Astrocyte of the cerebellum (primary cell): Measurements from ENCODE around the gene ADGRD1.

Experiments used
- DNase-seq: peaks from one replicate; pipeline ENCODE4 v3.0.0-alpha.2; 2011; ENCODE audit warnings: low read depth
- H3K4me3 ChIP-seq: 2 replicates; pipeline ENCODE4 v1.5.1; 2011; ENCODE audit warnings: mild to moderate bottlenecking, low read depth, low read length, moderate library complexity
- in situ Hi-C: cut with HindIII; loops from 2 replicates; pipeline ENCODE4 v1.10.0; 2017; ENCODE audit warnings: low sequenced_read_pairs
- TF ChIP-seq, protein P1 (sequence below): IDR thresholded peaks from 2 replicates; pipeline ENCODE4 v1.5.1; 2012; ENCODE audit warnings: low read length, low read depth, moderate library complexity, mild to moderate bottlenecking; ENCODE audit errors: missing control alignments

Gene ADGRD1

DNA sequence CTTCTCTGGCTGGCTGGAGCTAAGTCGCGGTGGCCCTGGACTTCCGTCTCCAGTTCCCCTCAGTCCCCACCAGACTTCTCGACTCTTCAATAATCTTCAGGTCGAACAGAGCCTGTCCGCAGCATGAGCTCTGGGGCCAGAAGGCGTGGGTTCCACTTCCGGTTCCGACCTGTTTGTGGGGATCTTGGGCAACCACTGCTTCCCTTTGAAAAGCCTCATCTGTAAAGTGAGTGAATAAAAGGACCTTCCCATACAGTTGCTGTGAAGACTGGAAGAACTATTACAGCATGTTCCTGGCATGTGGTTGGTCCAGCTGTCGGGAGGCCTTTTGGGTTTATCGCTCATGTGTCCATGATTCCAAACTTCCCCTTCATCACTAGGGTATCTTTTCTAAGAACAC, 19.4 kb downstream of the ADGRD1 start:
- TF ChIP-seq, protein P1, sequence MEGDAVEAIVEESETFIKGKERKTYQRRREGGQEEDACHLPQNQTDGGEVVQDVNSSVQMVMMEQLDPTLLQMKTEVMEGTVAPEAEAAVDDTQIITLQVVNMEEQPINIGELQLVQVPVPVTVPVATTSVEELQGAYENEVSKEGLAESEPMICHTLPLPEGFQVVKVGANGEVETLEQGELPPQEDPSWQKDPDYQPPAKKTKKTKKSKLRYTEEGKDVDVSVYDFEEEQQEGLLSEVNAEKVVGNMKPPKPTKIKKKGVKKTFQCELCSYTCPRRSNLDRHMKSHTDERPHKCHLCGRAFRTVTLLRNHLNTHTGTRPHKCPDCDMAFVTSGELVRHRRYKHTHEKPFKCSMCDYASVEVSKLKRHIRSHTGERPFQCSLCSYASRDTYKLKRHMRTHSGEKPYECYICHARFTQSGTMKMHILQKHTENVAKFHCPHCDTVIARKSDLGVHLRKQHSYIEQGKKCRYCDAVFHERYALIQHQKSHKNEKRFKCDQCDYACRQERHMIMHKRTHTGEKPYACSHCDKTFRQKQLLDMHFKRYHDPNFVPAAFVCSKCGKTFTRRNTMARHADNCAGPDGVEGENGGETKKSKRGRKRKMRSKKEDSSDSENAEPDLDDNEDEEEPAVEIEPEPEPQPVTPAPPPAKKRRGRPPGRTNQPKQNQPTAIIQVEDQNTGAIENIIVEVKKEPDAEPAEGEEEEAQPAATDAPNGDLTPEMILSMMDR = no peak
- H3K4me3 ChIP-seq = no peak overlapping the region
- no peak for DNase-seq
- in situ Hi-C loops = no loop called here

DNA sequence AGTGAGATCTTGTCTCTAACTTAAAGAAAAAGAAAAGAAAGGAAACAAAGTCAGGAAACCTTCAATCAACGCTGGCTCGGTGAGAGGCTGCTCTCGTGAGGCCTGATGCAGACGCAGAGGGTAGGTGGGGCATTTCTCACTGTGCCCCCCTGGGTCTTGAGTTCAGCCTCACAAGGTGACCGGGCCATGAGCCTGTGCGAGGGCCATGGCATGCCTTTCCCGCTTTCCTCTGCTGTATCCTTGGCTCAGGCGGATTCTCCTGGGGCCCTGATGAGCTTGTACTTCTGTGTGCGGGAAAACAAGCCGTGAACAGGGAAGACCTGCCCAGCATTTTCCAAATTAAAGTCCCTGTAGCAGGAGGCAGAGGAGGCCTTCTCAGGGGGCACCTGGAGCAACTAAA, 20.2 kb downstream of the ADGRD1 start:
- in situ Hi-C loops = no loop called here
- TF ChIP-seq, protein P1 = no peak
- H3K4me3 ChIP-seq = no peak overlapping the region
- DNase-seq = no peak

DNA sequence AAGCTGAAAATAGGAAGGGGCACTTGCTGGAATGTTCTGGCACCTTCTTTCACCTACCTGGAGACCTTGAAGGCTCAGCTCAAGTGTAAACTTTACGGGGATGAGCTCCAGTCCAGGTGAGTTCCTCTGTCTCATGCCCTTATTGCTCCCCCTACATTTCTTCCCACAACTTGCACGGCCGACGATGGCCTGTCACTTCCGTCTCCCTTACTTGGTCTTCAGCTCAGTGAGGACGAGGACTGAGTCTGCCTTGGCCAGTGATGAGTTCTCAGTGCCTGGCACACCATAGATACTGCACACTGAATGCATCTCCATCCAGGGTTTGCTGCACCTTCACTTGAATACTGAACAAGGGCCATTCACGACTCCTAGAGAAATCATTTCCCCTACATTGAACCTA, 21.4 kb downstream of the ADGRD1 start:
- in situ Hi-C loops = no loop called here
- TF ChIP-seq, protein P1 = no peak
- no peak for DNase-seq
- no peak overlapping the region for H3K4me3 ChIP-seq

DNA sequence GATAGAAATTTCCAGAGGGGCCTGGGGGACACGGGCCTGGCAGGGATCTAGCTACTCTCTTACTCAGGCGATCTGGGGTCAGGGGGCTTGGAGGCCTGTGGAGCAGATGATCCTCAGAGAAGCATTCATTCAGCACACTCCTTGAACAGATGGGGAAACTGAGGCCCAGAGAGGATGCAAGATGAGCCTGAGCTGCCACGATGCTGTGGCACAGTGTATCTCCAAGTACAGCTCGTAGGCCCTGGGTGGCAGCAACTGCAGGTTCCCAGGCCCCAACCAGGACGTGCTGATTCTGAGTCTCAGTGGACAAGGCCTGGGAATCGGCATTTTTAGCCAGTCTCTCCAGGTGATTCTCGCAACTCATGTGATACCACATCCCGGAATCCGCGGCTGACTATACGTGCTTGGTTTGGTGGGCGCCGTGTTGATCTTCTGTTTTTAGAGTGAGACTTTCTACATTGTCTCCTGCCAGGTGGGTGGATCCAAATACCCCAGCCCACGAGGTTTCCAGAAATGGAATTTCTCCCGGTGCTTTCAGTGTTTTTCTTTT, 22.5 kb downstream of the ADGRD1 start:
- TF ChIP-seq, protein P1 = no peak

DNA sequence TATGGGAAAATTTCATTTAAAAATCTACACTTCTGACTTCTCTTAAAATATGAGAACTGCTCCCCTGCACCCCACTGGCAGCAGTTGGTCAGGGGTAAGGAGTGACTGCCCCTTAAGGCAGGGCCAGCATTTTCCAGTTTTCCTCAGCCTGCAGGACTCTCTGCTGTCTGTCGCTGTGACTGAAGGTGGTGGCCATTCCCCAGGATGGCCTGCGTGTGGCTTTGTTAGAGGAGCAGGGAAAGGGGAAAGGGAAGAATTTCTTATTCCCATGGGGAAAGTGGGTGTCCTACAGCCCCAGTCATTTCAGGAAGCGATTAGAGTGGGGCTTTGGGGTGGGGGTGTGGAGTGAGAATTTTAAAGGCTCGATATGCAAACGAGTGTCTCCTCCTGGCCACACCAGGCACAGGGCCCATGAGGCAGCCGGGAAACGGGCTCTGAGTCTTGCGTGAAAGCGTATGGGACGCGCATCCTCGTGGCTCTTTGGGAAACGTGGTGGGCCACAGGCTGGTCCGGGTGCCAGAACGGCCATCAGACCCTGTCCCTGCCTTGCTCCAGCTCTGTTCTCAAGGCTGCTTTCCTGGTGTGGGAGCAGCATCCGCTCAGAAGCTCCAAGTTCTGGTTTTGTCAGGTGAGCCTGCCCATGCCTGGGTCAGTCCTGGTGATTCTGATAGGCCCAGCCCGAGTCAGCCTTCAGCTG, 23.5 kb downstream of the ADGRD1 start:
- no peak overlapping the region for H3K4me3 ChIP-seq
- in situ Hi-C loops = no loop called here
- no peak for DNase-seq
- TF ChIP-seq, protein P1 = no peak

More for the DNA sequence above, 22.5 kb downstream of the ADGRD1 start:
- H3K4me3 ChIP-seq = no peak overlapping the region
- in situ Hi-C loops = no loop called here
- DNase-seq = no peak

DNA sequence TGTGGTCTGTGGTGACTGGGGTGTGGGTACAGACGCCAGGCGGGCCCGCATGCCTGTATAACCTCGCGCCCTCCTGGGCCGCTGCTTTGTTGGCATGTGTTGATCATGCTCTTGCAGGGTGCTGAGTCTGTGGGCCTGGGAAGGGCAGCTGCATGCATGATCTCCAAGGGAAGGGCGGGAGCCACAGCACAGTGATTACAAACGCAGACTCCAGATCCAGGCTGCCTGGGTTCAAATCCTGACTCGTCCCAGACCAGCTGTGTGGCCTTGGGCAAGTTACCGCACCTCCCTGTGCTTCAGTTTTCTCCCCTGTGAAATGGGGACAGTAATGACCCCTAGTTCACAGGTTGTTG, 24.0 kb downstream of the ADGRD1 start:
- no peak overlapping the region for H3K4me3 ChIP-seq
- TF ChIP-seq, protein P1 = no peak
- in situ Hi-C loops = no loop called here
- no peak for DNase-seq

DNA sequence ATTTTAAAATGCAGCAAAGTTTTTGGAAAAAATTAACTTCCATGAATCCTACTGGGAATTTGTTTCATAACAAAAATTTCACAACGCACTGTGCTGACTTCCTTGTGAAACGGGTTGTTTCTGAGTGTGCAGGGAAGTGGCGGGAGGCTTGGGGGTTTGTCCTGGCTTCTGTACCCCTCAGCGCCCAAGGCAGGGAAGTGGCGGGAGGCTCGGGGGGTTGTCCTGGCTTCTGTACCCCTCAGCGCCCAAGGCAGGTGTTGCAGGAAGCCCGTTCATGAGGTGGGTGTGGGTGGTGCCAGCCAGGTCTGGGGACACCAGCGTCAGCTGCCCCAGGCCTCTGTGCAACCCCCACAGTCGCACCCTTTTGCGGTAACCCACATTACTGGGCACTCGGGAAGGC, 25.1 kb downstream of the ADGRD1 start:
- in situ Hi-C loops = no loop called here
- TF ChIP-seq, protein P1 = no peak
- no peak for DNase-seq
- no peak overlapping the region for H3K4me3 ChIP-seq
